ENCODE results near the gene CCDC9B. TPM values are rescaled to one million over a fixed set of nuclear protein-coding genes. Genes with fewer than 3 reads are reported as not detected.
A peak's percentile ranks its signal among the peaks of the same experiment; 100 is the strongest.

The CCDC9B gene
- total and polyA plus RNA-seq, 2 experiments from 2014 or later = 8.2 to 14.6 TPM

DNA sequence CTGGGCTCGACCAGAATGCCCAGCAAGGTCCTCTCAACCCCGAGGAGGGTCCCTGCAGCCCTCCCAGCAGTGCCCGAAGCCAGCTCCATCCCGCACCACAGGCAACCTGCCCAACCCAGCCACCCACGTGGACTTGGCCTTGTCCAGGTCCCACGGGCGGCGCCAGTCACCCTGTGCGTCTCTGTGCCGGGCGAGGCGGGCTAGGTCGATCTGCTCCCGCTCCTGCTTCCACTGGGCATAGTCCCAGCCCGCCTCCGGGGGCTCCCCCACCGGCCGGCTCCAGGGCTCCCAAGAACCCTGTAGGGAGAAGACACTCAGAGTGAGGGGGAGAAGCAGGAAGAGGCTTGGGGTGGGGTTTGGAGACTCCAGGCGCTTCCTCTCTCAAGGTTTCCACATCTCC lies 3.1 kb downstream of the CCDC9B start:
- no peaks in the 10 kb centered on the region for H3K36me3 ChIP-seq
- no peak overlapping the region for H3K27ac ChIP-seq
- no peak for DNase-seq (ENCODE audit: low read depth in 1 of 2, low spot score in 1 of 2)
- no peaks in the 10 kb centered on the region for H3K27me3 ChIP-seq
- no peak overlapping the region for H3K4me3 ChIP-seq
- TF ChIP-seq, protein P1, sequence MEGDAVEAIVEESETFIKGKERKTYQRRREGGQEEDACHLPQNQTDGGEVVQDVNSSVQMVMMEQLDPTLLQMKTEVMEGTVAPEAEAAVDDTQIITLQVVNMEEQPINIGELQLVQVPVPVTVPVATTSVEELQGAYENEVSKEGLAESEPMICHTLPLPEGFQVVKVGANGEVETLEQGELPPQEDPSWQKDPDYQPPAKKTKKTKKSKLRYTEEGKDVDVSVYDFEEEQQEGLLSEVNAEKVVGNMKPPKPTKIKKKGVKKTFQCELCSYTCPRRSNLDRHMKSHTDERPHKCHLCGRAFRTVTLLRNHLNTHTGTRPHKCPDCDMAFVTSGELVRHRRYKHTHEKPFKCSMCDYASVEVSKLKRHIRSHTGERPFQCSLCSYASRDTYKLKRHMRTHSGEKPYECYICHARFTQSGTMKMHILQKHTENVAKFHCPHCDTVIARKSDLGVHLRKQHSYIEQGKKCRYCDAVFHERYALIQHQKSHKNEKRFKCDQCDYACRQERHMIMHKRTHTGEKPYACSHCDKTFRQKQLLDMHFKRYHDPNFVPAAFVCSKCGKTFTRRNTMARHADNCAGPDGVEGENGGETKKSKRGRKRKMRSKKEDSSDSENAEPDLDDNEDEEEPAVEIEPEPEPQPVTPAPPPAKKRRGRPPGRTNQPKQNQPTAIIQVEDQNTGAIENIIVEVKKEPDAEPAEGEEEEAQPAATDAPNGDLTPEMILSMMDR (IDR thresholded peaks at IDR 0.05; ENCODE audit: low read depth, low read length) = no peak
- H3K9me3 ChIP-seq (ENCODE audit: low read depth) = no peaks in the 10 kb centered on the region
- H3K4me1 ChIP-seq (ENCODE audit: low read depth) = peaks cover 46% of the 10 kb centered on the region

DNA sequence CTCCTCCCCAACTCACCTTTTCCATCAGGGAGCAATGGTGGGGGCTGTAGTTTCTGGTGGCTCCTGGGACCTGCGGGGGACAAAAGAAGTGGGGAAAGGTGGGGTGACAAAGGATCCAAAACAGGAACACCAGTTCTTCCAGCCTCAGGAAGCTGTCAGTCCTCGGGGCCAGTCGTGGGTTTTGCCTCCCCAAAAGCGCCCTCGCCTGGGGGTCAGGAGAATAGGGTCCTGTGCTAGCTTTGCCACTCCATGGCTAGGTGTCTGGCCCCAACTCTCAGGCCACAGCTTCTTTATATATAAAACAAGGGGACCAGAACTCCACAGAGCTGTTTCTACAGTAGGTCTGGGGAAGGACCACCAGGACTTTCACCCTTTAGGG lies 4.0 kb downstream of the CCDC9B start:
- TF ChIP-seq, protein P1 (IDR thresholded peaks at IDR 0.05; ENCODE audit: low read depth, low read length) = no peak
- peaks cover 55% of the 10 kb centered on the region for H3K4me1 ChIP-seq (ENCODE audit: low read depth)

DNA sequence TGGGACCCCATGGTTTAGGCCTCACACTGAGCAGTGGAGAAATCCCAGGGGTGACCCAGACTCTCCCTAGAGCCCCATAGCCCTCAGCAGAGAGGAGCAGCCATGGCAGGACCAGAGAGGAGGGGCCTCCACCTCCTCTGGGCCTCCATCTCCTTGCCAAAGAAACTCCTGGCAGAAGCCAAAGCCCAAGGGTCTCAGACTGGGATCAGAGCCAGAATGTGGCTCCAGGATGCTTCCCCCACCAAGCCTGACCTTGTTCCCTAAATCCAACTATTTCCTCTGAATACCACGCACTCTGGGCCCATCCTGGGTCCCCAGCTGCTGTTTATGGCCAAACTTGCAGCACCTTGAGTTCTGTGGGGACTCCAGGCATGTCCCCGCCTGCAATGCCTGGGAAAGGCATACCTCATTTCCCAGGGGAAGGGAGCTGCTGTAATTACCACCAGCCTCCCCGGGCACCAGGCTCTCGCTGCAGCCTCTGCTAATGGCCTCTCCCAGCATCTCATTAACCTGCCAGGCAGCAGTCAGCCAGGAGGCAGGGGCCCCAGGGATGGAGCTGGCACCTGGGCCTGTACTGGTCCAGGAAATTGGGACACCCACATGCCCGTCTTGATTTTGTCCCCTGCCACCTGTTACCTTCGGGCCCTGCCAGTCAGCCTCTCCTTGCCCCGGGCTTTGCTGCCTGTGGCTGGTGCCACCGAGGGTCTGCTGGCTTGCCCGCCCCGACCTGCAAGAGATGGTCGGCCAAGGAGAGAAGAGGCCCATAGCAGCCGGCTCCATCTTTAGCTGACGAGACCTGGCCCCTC lies 4.6 kb downstream of the CCDC9B start:
- TF ChIP-seq, protein P1 (IDR thresholded peaks at IDR 0.05; ENCODE audit: low read depth, low read length) = no peak
- H3K27ac ChIP-seq = no peak overlapping the region
- peaks cover 58% of the 10 kb centered on the region for H3K4me1 ChIP-seq (ENCODE audit: low read depth)
- no peaks in the 10 kb centered on the region for H3K27me3 ChIP-seq
- H3K9me3 ChIP-seq (ENCODE audit: low read depth) = no peaks in the 10 kb centered on the region
- no peak for DNase-seq (ENCODE audit: low read depth in 1 of 2, low spot score in 1 of 2)
- H3K36me3 ChIP-seq = no peaks in the 10 kb centered on the region
- H3K4me3 ChIP-seq = no peak overlapping the region

More for the DNA sequence above, 4.0 kb downstream of the CCDC9B start:
- no peaks in the 10 kb centered on the region for H3K27me3 ChIP-seq
- no peak overlapping the region for H3K27ac ChIP-seq
- no peaks in the 10 kb centered on the region for H3K9me3 ChIP-seq (ENCODE audit: low read depth)
- no peaks in the 10 kb centered on the region for H3K36me3 ChIP-seq
- DNase-seq (ENCODE audit: low read depth in 1 of 2, low spot score in 1 of 2) = peak in 1 of 2 donors; percentile 65
- H3K4me3 ChIP-seq = no peak overlapping the region

DNA sequence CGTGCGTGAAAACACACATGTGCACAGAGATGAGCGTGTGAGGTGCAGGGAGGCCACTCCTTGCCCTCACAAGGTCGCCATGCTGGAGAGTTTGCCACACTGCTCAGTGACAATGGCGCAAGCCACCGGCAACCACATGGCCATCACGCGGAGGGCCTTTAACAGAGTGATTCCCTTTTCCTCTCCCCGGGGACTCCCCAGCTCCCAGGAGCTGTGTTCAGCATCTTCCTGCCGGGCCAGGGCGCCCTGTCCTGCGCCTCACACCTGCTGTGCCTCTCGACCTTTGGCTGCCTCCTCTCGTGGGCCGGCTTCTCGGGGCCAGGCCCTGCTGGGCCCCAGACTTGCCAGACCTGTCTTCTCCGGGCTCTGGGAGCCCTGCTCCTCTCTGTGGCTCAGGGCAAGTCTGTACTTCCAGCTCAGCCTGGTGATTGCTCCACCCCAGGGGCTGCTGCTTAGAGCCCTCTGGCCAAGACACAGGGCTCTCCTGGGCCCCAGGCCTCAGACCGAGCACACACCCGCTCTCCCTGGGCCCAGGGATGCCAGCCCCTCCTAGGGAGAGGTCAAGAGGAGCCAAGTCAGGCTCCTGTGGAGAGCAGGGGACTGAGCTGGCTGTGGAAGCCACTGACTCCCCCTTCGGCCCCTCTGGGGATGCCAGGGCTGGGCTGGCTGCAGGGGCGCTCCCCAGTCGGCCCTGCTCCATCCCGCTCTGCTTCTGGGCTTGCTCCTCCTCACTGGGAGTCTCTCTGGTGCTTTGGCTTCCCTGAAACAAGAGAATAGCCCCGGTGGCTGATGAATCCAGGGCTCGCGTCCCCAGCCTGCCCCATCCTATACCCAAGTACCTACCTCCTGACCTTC lies 5.6 kb downstream of the CCDC9B start:
- Histone ChIP-seq H3K9me3 (ENCODE audit: low read depth) (no peaks in the 10 kb centered on the region), H3K4me1 (ENCODE audit: low read depth) (peaks cover 56% of the 10 kb centered on the region), H3K27ac (no peak overlapping the region), H3K36me3 (no peaks in the 10 kb centered on the region), H3K4me3 (no peak overlapping the region), H3K27me3 (no peaks in the 10 kb centered on the region)
- TF ChIP-seq, protein P1 (IDR thresholded peaks at IDR 0.05; ENCODE audit: low read depth, low read length) = no peak
- DNase-seq (ENCODE audit: low read depth in 1 of 2, low spot score in 1 of 2) = no peak

DNA sequence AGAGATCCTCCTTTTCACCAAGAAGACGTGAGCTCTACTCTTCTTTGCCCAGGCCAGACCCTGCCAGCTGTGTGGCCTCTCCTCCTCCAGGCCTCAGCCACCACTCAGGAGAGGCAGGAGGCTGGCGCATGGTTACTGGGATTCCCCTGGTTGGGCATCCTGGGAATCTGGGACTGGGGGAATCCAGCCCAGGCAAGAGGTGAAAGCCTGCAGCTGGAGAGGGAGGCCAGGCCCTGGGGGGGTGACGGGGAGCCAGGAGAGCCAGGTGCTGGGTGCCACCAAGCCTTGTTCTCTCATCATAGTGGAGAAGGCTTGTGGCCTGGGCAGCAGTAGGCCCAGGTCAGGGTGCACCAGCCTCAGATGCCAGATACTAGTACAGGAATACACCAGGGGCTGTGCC lies 6.2 kb downstream of the CCDC9B start:
- TF ChIP-seq, protein P1 (IDR thresholded peaks at IDR 0.05; ENCODE audit: low read depth, low read length) = no peak
- peaks cover under 1% of the 10 kb centered on the region for H3K36me3 ChIP-seq
- H3K9me3 ChIP-seq (ENCODE audit: low read depth) = no peaks in the 10 kb centered on the region
- H3K4me3 ChIP-seq = no peak overlapping the region
- no peaks in the 10 kb centered on the region for H3K27me3 ChIP-seq
- H3K27ac ChIP-seq = peak overlapping the region; percentile 1
- H3K4me1 ChIP-seq (ENCODE audit: low read depth) = peaks cover 56% of the 10 kb centered on the region
- no peak for DNase-seq (ENCODE audit: low read depth in 1 of 2, low spot score in 1 of 2)

Measured in cardiac muscle cell (in vitro differentiated cells and primary cell).